CD14-positive monocyte (primary cell): Measurements from ENCODE around the gene ALG5. TPM values are rescaled to one million over a fixed set of nuclear protein-coding genes. Genes with fewer than 3 reads are reported as not detected.

Source experiments
- DNase-seq, 3 donors: peaks; one replicate each; pipeline ENCODE4 v3.0.0-alpha.2; 2011 to 2022
- H2AFZ ChIP-seq: 2 replicates; pipeline ENCODE4 v1.6.0; 2012; ENCODE audit warnings: mild to moderate bottlenecking, low read depth, low read length, inconsistent platforms; ENCODE audit not compliant: insufficient read depth, poor library complexity, severe bottlenecking
- H3K27ac ChIP-seq, 2 donors: 1 replicate in 1 of 2; 2 replicates in 1 of 2; pipeline ENCODE4 v1.5.1; 2012 to 2013; ENCODE audit warnings: low read length in 2 of 2, control low read depth in 1 of 2, inconsistent platforms in 1 of 2, low read depth in 1 of 2, mild to moderate bottlenecking in 1 of 2
- H3K27me3 ChIP-seq, 2 donors: one replicate each; pipeline versions ENCODE4 v1.6.0 to v1.6.1; 2011 to 2013; ENCODE audit warnings: low read length in 2 of 2; ENCODE audit not compliant: control insufficient read depth in 2 of 2, insufficient read depth in 2 of 2
- H3K36me3 ChIP-seq, 2 donors: replicated peaks in 1 of 2; 1 replicate in 1 of 2; 2 replicates in 1 of 2; pipeline versions ENCODE4 v1.5.1 to v1.6.1; 2012 to 2013; ENCODE audit warnings: low read length in 2 of 2, control low read depth in 1 of 2, inconsistent platforms in 1 of 2, mild to moderate bottlenecking in 1 of 2; ENCODE audit not compliant: insufficient read depth in 2 of 2, control insufficient read depth in 1 of 2
- H3K4me1 ChIP-seq, 2 donors: 1 replicate in 1 of 2; 2 replicates in 1 of 2; pipeline versions ENCODE4 v1.5.1 to v1.6.1; 2012 to 2013; ENCODE audit warnings: low read length in 2 of 2, control low read depth in 1 of 2, inconsistent platforms in 1 of 2, mild to moderate bottlenecking in 1 of 2, moderate library complexity in 1 of 2; ENCODE audit not compliant: insufficient read depth in 2 of 2, control insufficient read depth in 1 of 2
- H3K4me2 ChIP-seq: replicated peaks from 2 replicates; pipeline ENCODE3; 2012; ENCODE audit warnings: low read length, moderate library complexity, mild to moderate bottlenecking; ENCODE audit not compliant: poor library complexity, severe bottlenecking; ENCODE audit errors: extremely low read depth
- H3K4me3 ChIP-seq, 3 experiments: fragments of 200-600 bp in 1 of 3; sonication (generic) in 1 of 3; replicated peaks in 1 of 3; 1 replicate in 2 of 3; 2 replicates in 1 of 3; pipeline ENCODE4 v1.5.1; 2011 to 2013; ENCODE audit warnings: low read length in 3 of 3, mild to moderate bottlenecking in 3 of 3, control low read depth in 2 of 3, low read depth in 2 of 3, inconsistent platforms in 1 of 3, moderate library complexity in 1 of 3
- H3K79me2 ChIP-seq: 2 replicates; pipeline ENCODE4 v1.6.0; 2012; ENCODE audit warnings: mild to moderate bottlenecking, control low read depth, inconsistent platforms, low read length, moderate library complexity; ENCODE audit not compliant: insufficient read depth
- H3K9ac ChIP-seq: 2 replicates; pipeline ENCODE4 v1.6.0; 2017; ENCODE audit warnings: low read length, mild to moderate bottlenecking; ENCODE audit not compliant: insufficient read depth, poor library complexity, severe bottlenecking
- H3K9me3 ChIP-seq, 2 donors: replicated peaks in 1 of 2; 1 replicate in 1 of 2; 2 replicates in 1 of 2; pipeline versions ENCODE4 v1.5.1 to v1.6.1; 2012 to 2013; ENCODE audit warnings: low read length in 2 of 2, control low read depth in 1 of 2; ENCODE audit not compliant: control insufficient read depth in 1 of 2, insufficient read depth in 1 of 2
- H4K20me1 ChIP-seq: 2 replicates; pipeline ENCODE4 v1.6.0; 2012; ENCODE audit warnings: mild to moderate bottlenecking, low read length, control low read depth, moderate library complexity; ENCODE audit not compliant: insufficient read depth
- H3K27ac Mint-ChIP-seq, 7 donors: one replicate each; pipeline ENCODE4 v1.8.0; 2020; ENCODE audit warnings: mild to moderate bottlenecking in 7 of 7, mixed read lengths in 7 of 7, moderate library complexity in 6 of 7, inconsistent platforms in 2 of 7
- H3K27me3 Mint-ChIP-seq, 3 donors: one replicate each; pipeline ENCODE4 v1.8.0; 2021 to 2022; ENCODE audit warnings: low read depth in 3 of 3, mild to moderate bottlenecking in 3 of 3, mixed read lengths in 3 of 3, moderate library complexity in 3 of 3, inconsistent platforms in 1 of 3
- H3K36me3 Mint-ChIP-seq, 2 donors: one replicate each; pipeline ENCODE4 v1.8.0; 2020; ENCODE audit warnings: mixed read lengths in 2 of 2, inconsistent platforms in 1 of 2, mild to moderate bottlenecking in 1 of 2
- H3K4me1 Mint-ChIP-seq: one replicate; pipeline ENCODE4 v1.8.0; 2020; ENCODE audit warnings: mild to moderate bottlenecking, mixed read lengths
- H3K4me3 Mint-ChIP-seq, 2 donors: one replicate each; pipeline ENCODE4 v1.8.0; 2020; ENCODE audit warnings: mild to moderate bottlenecking in 2 of 2, mixed read lengths in 2 of 2, moderate library complexity in 1 of 2
- H3K9me3 Mint-ChIP-seq, 7 donors: one replicate each; pipeline ENCODE4 v1.8.0; 2020 to 2022; ENCODE audit warnings: mixed read lengths in 7 of 7, mild to moderate bottlenecking in 6 of 7, moderate library complexity in 6 of 7, inconsistent platforms in 2 of 7
- CTCF ChIP-seq: fragments of 200-600 bp; IDR thresholded peaks from one replicate; pipeline ENCODE4 v1.8.0; 2022; ENCODE audit warnings: antibody characterized with exemption, mild to moderate bottlenecking
- WGBS: methylation state at CpG from one replicate; pipeline ENCODE4 v1.1.5; 2013; ENCODE audit warnings: missing lambda C conversion rate; ENCODE audit not compliant: insufficient coverage; 5-methylcytosine and 5-hydroxymethylcytosine counted together
- intact Hi-C, 2 donors: fragments of 100-400 bp; cut with micrococcal nuclease; formaldehyde crosslinking; loops; one replicate each; pipeline versions ENCODE4 v1.15.0 to v1.15.1; 2023
- polyA plus RNA-seq, 3 donors: library from polyadenylated mRNA; depleted of rRNA in 1 of 3; unstranded in 2 of 3; stranded (reverse) in 1 of 3; fragments of 300-500 nt in 2 of 3; fragments of >200 nt in 1 of 3; fragmentation: Illumina TruSeq in 2 of 3; gene quantifications; 1 replicate in 2 of 3; 2 replicates in 1 of 3; pipeline ENCODE4 v1.2.3, GENCODE V29; 2012 to 2021

Gene ALG5
- polyA plus RNA-seq, 3 donors, result 19.3 to 77.5 (median 73.3) TPM

- 100% methylated on average over 1 of the region's 2 CpGs for WGBS
- Mint-ChIP-seq H3K9me3 (no peaks in the 10 kb centered on the region), H3K36me3 (peaks cover 77 to 90% of the 10 kb centered on the region in 2 donors), H3K4me1 (no peaks in the 10 kb centered on the region), H3K27me3 (peaks cover 0 to 2% (median 0%) of the 10 kb centered on the region in 3 donors), H3K4me3 (no peak overlapping the region), H3K27ac (no peak overlapping the region)
- Histone ChIP-seq H3K27me3 (no peaks in the 10 kb centered on the region), H3K9ac (no peak overlapping the region), H3K79me2 (no peaks in the 10 kb centered on the region), H2AFZ (no peak overlapping the region), H3K36me3 (peaks cover 90 to 99% of the 10 kb centered on the region in 2 donors), H3K27ac (no peak overlapping the region), H3K4me3 (no peak overlapping the region), H4K20me1 (no peaks in the 10 kb centered on the region), H3K4me1 (no peaks in the 10 kb centered on the region), H3K4me2 (no peak overlapping the region), H3K9me3 (no peaks in the 10 kb centered on the region)
- intact Hi-C loops, result loop anchor here in 1 of 2 donors (10.0 kb wide), 1 partner anchor 562 kb away; no protein-coding TSS in a partner anchor
- DNase-seq, result no peak
- TF ChIP-seq CTCF, result no peak
Measured at GRCh38 chr13:36986462-36987240, 12.5 kb downstream of the ALG5 start.

GRCh38 chr13:36981156-36981743 lies 17.9 kb downstream of the ALG5 start:
- H3K4me1 Mint-ChIP-seq, result peaks cover 16% of the 10 kb centered on the region
- no peak overlapping the region for H3K4me3 Mint-ChIP-seq
- Histone ChIP-seq H3K36me3 (peaks cover 41 to 53% of the 10 kb centered on the region in 2 donors), H3K9ac (no peak overlapping the region), H4K20me1 (no peaks in the 10 kb centered on the region), H2AFZ (no peak overlapping the region), H3K79me2 (no peaks in the 10 kb centered on the region), H3K4me1 (peaks cover 4 to 13% of the 10 kb centered on the region in 2 donors), H3K4me2 (no peak overlapping the region), H3K4me3 (no peak overlapping the region), H3K9me3 (no peaks in the 10 kb centered on the region), H3K27ac (no peak overlapping the region), H3K27me3 (no peaks in the 10 kb centered on the region)
- TF ChIP-seq CTCF, result peak; percentile 63
- DNase-seq, result peak in 2 of 3 donors; percentile 24 to 35
- H3K27me3 Mint-ChIP-seq, result peaks cover 0 to 2% (median 0%) of the 10 kb centered on the region in 3 donors
- H3K27ac Mint-ChIP-seq, result peak overlapping the region in 1 of 7 donors; percentile 37
- H3K36me3 Mint-ChIP-seq, result peaks cover 33 to 63% of the 10 kb centered on the region in 2 donors
- intact Hi-C loops, result loop anchor here in 1 of 2 donors (10.0 kb wide), 1 partner anchor 556 kb away; no protein-coding TSS in a partner anchor
- no peaks in the 10 kb centered on the region for H3K9me3 Mint-ChIP-seq
- WGBS, result 100% methylated on average over 2 of the region's 6 CpGs
